SK-N-SH treated with all-trans-retinoic acid at 6 μM for 48 hours (cell line): ENCODE results near the gene RAPGEF1.

Source experiments
- ATAC-seq: fragments of 200-7000 bp; cut with Tn5 transposase; 3 replicates; pipeline ENCODE4 v1.9.1; 2020; ENCODE audit warnings: mild to moderate bottlenecking, moderate library complexity
- ARNTL ChIP-seq: fragments of 450-650 bp; formaldehyde crosslinking; IDR thresholded peaks from 2 replicates; pipeline ENCODE4 v1.5.0; 2020; ENCODE audit warnings: low read depth, mild to moderate bottlenecking, moderate library complexity, borderline replicate concordance
- BACH2 ChIP-seq: fragments of 250-450 bp; sonication (Bioruptor Pico); IDR thresholded peaks from 2 replicates; pipeline ENCODE4 v1.9.0; 2021; ENCODE audit warnings: mild to moderate bottlenecking, borderline replicate concordance
- ESRRG ChIP-seq: fragments of 250-450 bp; sonication (Bioruptor Pico); IDR thresholded peaks from 2 replicates; pipeline ENCODE4 v1.6.1; 2021; ENCODE audit warnings: mild to moderate bottlenecking
- GLIS3 ChIP-seq: fragments of 250-450 bp; sonication (Bioruptor Pico); IDR thresholded peaks from 2 replicates; pipeline ENCODE4 v1.5.0; 2020; ENCODE audit warnings: mild to moderate bottlenecking, moderate library complexity
- ISL1 ChIP-seq: fragments of 250-450 bp; sonication (Bioruptor Pico); IDR thresholded peaks from 2 replicates; pipeline ENCODE4 v2.1.2; 2022; ENCODE audit warnings: mild to moderate bottlenecking, moderate library complexity
- OSR1 ChIP-seq: fragments of 250-450 bp; sonication (Bioruptor Pico); IDR thresholded peaks from 2 replicates; pipeline ENCODE4 v1.8.0; 2022; ENCODE audit warnings: moderate library complexity, mild to moderate bottlenecking, inconsistent platforms
- PPARA ChIP-seq: fragments of 250-450 bp; sonication (Bioruptor Pico); IDR thresholded peaks from 2 replicates; pipeline ENCODE4 v1.5.0; 2020; ENCODE audit warnings: mild to moderate bottlenecking, borderline replicate concordance
- RARB ChIP-seq: fragments of 250-450 bp; sonication (Bioruptor Pico); IDR thresholded peaks from 2 replicates; pipeline ENCODE4 v1.8.0; 2021; ENCODE audit warnings: mild to moderate bottlenecking, moderate library complexity
- SNAI2 ChIP-seq: fragments of 250-450 bp; sonication (Bioruptor Pico); IDR thresholded peaks from 2 replicates; pipeline ENCODE4 v1.5.0; 2020; ENCODE audit warnings: mild to moderate bottlenecking, moderate library complexity
- TOX ChIP-seq: fragments of 250-450 bp; sonication (Bioruptor Pico); IDR thresholded peaks from 2 replicates; pipeline ENCODE4 v1.8.0; 2021; ENCODE audit warnings: mild to moderate bottlenecking, moderate library complexity, borderline replicate concordance
- ZC3H10 ChIP-seq: fragments of 250-450 bp; sonication (Bioruptor Pico); IDR thresholded peaks from 2 replicates; pipeline ENCODE4 v1.5.1; 2021; ENCODE audit warnings: mild to moderate bottlenecking, moderate library complexity
- ZFP3 ChIP-seq: fragments of 250-450 bp; sonication (Bioruptor Pico); IDR thresholded peaks from 2 replicates; pipeline ENCODE4 v1.5.0; 2020; ENCODE audit warnings: mild to moderate bottlenecking, moderate library complexity
- ZFP30 ChIP-seq: fragments of 450-650 bp; formaldehyde crosslinking; IDR thresholded peaks from 2 replicates; pipeline ENCODE4 v1.5.0; 2022; ENCODE audit warnings: mild to moderate bottlenecking, moderate library complexity
- ZNF565 ChIP-seq: fragments of 450-650 bp; formaldehyde crosslinking; conservative IDR thresholded peaks from 2 replicates; pipeline ENCODE4 v1.5.0; 2020; ENCODE audit warnings: low read depth, mild to moderate bottlenecking, moderate library complexity
- ZNF70 ChIP-seq: fragments of 450-650 bp; formaldehyde crosslinking; IDR thresholded peaks from 2 replicates; pipeline ENCODE4 v1.5.0; 2020; ENCODE audit warnings: mild to moderate bottlenecking, moderate library complexity
- ZNF8 ChIP-seq: fragments of 450-650 bp; formaldehyde crosslinking; IDR thresholded peaks from 2 replicates; pipeline ENCODE4 v1.5.0; 2020; ENCODE audit warnings: mild to moderate bottlenecking, moderate library complexity
- TF ChIP-seq, protein P1 (sequence below): fragments of 250-450 bp; sonication (Bioruptor Pico); IDR thresholded peaks from 2 replicates; pipeline ENCODE4 v1.5.0; 2020; ENCODE audit warnings: mild to moderate bottlenecking, moderate library complexity
- TF ChIP-seq, protein P2 (sequence below): fragments of 250-450 bp; sonication (Bioruptor Pico); IDR thresholded peaks from 2 replicates; pipeline ENCODE4 v1.8.0; 2020; ENCODE audit warnings: mild to moderate bottlenecking, moderate library complexity, borderline replicate concordance
- TF ChIP-seq, protein P3 (sequence below): fragments of 250-450 bp; sonication (Bioruptor Pico); IDR thresholded peaks from 2 replicates; pipeline ENCODE4 v1.8.0; 2021; ENCODE audit warnings: low read depth, mild to moderate bottlenecking, moderate library complexity, borderline replicate concordance
- TF ChIP-seq, protein P4 (sequence below): fragments of 250-450 bp; sonication (Bioruptor Pico); IDR thresholded peaks from 2 replicates; pipeline ENCODE4 v1.5.1; 2021; ENCODE audit warnings: mild to moderate bottlenecking, moderate library complexity
- TF ChIP-seq, protein P5 (sequence below): fragments of 250-450 bp; sonication (Bioruptor Pico); IDR thresholded peaks from 2 replicates; pipeline ENCODE4 v1.5.1; 2020; ENCODE audit warnings: low read depth, mild to moderate bottlenecking, moderate library complexity

RAPGEF1 gene

DNA sequence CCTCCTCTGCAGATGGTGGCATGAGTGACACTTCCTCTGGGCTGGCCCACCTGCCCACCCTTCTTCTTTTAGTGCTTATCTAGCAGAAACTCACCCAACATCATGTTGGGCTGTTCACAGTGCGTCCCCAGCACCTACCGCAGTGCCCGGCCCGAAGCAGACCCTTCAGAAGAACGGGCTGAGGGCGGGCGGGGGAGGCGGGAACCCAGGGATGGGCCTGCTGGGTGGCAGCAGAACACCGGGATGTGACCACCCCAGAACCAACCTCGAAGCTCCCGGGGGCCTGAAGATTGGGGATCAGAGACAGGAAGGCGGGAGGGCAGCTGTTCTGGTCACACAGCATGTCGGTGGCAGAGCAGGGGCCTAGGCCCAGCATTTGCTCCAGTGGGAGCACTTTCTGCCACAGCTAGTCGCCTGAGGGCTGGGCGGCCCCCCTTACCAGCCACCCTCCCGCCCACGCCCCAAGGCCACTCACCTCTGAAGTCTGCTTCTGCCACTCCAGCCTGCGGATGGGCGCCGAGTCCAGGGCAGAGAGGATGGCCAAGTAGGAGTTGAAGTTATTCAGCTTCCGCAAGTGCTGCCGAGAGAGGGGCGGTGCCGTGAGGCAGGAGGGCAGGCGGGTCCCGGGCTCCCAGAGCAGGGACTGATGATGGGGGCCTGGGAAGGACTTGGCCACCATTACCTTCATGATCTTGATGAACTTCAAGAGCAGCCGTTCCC lies 155.9 kb downstream of the RAPGEF1 start:
- TF ChIP-seq ZFP30 (CRISPR knock-in tag) (no peak), ZFP3 (CRISPR knock-in tag) (no peak), SNAI2 (no peak), PPARA (CRISPR knock-in tag) (no peak)
- TF ChIP-seq, protein P1, sequence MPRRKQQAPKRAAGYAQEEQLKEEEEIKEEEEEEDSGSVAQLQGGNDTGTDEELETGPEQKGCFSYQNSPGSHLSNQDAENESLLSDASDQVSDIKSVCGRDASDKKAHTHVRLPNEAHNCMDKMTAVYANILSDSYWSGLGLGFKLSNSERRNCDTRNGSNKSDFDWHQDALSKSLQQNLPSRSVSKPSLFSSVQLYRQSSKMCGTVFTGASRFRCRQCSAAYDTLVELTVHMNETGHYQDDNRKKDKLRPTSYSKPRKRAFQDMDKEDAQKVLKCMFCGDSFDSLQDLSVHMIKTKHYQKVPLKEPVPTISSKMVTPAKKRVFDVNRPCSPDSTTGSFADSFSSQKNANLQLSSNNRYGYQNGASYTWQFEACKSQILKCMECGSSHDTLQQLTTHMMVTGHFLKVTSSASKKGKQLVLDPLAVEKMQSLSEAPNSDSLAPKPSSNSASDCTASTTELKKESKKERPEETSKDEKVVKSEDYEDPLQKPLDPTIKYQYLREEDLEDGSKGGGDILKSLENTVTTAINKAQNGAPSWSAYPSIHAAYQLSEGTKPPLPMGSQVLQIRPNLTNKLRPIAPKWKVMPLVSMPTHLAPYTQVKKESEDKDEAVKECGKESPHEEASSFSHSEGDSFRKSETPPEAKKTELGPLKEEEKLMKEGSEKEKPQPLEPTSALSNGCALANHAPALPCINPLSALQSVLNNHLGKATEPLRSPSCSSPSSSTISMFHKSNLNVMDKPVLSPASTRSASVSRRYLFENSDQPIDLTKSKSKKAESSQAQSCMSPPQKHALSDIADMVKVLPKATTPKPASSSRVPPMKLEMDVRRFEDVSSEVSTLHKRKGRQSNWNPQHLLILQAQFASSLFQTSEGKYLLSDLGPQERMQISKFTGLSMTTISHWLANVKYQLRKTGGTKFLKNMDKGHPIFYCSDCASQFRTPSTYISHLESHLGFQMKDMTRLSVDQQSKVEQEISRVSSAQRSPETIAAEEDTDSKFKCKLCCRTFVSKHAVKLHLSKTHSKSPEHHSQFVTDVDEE (CRISPR knock-in tag) = no peak
- TF ChIP-seq, protein P2, sequence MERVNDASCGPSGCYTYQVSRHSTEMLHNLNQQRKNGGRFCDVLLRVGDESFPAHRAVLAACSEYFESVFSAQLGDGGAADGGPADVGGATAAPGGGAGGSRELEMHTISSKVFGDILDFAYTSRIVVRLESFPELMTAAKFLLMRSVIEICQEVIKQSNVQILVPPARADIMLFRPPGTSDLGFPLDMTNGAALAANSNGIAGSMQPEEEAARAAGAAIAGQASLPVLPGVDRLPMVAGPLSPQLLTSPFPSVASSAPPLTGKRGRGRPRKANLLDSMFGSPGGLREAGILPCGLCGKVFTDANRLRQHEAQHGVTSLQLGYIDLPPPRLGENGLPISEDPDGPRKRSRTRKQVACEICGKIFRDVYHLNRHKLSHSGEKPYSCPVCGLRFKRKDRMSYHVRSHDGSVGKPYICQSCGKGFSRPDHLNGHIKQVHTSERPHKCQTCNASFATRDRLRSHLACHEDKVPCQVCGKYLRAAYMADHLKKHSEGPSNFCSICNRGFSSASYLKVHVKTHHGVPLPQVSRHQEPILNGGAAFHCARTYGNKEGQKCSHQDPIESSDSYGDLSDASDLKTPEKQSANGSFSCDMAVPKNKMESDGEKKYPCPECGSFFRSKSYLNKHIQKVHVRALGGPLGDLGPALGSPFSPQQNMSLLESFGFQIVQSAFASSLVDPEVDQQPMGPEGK = no peak
- ATAC-seq = no peak

DNA sequence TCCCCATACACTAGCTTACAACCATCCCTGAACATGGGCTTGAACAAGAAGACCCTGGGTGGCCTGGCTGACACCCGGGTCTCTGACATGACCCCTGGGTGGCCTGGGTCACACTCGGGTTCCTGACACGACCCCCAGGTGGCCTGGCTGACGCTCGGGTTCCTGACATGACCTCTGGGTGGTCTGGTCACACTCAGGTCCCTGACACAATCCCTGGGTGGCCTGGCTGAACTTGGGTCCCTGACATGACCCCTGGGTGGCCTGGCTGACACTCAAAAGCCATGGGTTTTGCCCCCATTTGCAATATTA lies 156.6 kb downstream of the RAPGEF1 start:
- TF ChIP-seq ISL1 (CRISPR knock-in tag) (no peak), GLIS3 (CRISPR knock-in tag) (no peak), ESRRG (no peak), ZNF8 (CRISPR knock-in tag) (no peak), ZNF565 (no peak), ZFP30 (CRISPR knock-in tag) (no peak), PPARA (CRISPR knock-in tag) (no peak), RARB (CRISPR knock-in tag) (no peak), TOX (CRISPR knock-in tag) (no peak), BACH2 (CRISPR knock-in tag) (no peak), SNAI2 (no peak)
- TF ChIP-seq, protein P2 = no peak
- TF ChIP-seq, protein P3, sequence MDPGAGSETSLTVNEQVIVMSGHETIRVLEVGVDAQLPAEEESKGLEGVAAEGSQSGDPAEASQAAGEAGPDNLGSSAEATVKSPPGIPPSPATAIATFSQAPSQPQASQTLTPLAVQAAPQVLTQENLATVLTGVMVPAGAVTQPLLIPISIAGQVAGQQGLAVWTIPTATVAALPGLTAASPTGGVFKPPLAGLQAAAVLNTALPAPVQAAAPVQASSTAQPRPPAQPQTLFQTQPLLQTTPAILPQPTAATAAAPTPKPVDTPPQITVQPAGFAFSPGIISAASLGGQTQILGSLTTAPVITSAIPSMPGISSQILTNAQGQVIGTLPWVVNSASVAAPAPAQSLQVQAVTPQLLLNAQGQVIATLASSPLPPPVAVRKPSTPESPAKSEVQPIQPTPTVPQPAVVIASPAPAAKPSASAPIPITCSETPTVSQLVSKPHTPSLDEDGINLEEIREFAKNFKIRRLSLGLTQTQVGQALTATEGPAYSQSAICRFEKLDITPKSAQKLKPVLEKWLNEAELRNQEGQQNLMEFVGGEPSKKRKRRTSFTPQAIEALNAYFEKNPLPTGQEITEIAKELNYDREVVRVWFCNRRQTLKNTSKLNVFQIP (CRISPR knock-in tag) = no peak
- TF ChIP-seq, all 23 proteins: peak for 0
- ATAC-seq = no peak

DNA sequence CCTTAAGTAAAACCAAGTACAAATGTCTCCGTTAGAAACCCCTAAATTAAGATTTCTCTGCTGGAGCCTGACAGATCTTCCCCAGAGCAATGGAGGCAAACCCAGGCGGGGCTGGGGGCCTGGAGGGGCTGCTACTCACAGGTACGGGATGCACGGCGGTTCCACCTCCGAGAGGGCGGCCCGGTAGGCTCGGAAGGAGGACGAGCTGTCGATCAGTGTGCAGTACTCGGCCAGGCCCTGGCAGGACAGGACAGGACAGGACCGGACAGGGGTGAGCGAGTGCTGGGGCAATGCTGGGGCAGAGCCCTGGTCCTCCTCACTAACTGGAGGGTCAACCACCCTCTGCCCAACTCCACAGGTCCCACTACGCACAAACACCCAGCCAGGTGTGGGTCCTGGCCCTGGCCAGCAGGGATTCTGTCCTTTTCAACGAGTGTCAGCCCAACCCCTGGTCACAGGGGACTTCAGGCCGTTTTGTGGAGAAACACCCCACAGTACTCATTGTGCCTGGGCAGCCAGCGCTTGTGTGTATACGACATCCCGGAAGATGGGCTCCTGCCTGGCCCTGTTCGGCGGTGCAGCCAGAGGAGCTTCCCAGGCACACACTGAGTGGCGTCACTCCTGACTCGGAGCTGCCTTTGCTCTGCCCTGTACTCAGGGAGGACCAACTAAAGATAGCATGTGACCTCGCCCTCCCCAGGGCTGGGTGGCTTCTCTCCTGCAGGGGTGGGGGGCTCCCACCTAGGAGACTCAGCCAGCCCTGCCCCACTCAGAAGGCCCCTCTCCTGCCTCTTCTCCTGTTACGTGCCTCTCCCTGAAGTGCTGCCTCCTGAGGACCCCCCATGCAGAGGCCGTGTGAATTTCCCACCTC lies 157.2 kb downstream of the RAPGEF1 start:
- ATAC-seq = no peak
- TF ChIP-seq, protein P3 (CRISPR knock-in tag) = no peak
- no peak for TF ChIP-seq RARB (CRISPR knock-in tag)
- no peak for TF ChIP-seq ZFP30 (CRISPR knock-in tag)
- no peak for TF ChIP-seq ZC3H10 (CRISPR knock-in tag)
- no peak for TF ChIP-seq PPARA (CRISPR knock-in tag)
- no peak for TF ChIP-seq ZNF8 (CRISPR knock-in tag)
- TF ChIP-seq, protein P4, sequence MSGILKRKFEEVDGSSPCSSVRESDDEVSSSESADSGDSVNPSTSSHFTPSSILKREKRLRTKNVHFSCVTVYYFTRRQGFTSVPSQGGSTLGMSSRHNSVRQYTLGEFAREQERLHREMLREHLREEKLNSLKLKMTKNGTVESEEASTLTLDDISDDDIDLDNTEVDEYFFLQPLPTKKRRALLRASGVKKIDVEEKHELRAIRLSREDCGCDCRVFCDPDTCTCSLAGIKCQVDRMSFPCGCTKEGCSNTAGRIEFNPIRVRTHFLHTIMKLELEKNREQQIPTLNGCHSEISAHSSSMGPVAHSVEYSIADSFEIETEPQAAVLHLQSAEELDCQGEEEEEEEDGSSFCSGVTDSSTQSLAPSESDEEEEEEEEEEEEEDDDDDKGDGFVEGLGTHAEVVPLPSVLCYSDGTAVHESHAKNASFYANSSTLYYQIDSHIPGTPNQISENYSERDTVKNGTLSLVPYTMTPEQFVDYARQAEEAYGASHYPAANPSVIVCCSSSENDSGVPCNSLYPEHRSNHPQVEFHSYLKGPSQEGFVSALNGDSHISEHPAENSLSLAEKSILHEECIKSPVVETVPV (CRISPR knock-in tag) = no peak
- TF ChIP-seq ARNTL (CRISPR knock-in tag) = no peak
- no peak for TF ChIP-seq OSR1
- TF ChIP-seq, protein P5, sequence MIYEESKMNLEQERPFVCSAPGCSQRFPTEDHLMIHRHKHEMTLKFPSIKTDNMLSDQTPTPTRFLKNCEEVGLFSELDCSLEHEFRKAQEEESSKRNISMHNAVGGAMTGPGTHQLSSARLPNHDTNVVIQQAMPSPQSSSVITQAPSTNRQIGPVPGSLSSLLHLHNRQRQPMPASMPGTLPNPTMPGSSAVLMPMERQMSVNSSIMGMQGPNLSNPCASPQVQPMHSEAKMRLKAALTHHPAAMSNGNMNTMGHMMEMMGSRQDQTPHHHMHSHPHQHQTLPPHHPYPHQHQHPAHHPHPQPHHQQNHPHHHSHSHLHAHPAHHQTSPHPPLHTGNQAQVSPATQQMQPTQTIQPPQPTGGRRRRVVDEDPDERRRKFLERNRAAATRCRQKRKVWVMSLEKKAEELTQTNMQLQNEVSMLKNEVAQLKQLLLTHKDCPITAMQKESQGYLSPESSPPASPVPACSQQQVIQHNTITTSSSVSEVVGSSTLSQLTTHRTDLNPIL = no peak
- TF ChIP-seq ZNF70 (CRISPR knock-in tag) = no peak
- TF ChIP-seq ZFP3 (CRISPR knock-in tag) = no peak
- TF ChIP-seq GLIS3 (CRISPR knock-in tag) = no peak
- no peak for TF ChIP-seq ESRRG
- TF ChIP-seq ISL1 (CRISPR knock-in tag) = no peak
